Keratinocyte (primary cell): ENCODE results near the gene ELAVL3.
"Not testable (repeated sequence)": the region's sequence is repeated elsewhere in the genome, so short reads cannot be mapped to it uniquely, and the experiment has no call there.

Experiments
- CTCF ChIP-seq, 3 experiments: IDR thresholded peaks in 1 of 3; conservative IDR thresholded peaks in 1 of 3; optimal IDR thresholded peaks in 1 of 3; 2 replicates in 2 of 3; 3 replicates in 1 of 3; pipeline versions ENCODE3 to v1.5.1; 2011; ENCODE audit warnings: low read length in 3 of 3, mild to moderate bottlenecking in 3 of 3, moderate library complexity in 2 of 3, control low read depth in 1 of 3, inconsistent platforms in 1 of 3; ENCODE audit not compliant: insufficient read depth in 2 of 3; ENCODE audit errors: extremely low read depth in 1 of 3
- EZH2 ChIP-seq: IDR thresholded peaks from one replicate; pipeline ENCODE4 v1.6.1; 2012; ENCODE audit warnings: inconsistent platforms, mild to moderate bottlenecking, low read length, moderate library complexity

DNA sequence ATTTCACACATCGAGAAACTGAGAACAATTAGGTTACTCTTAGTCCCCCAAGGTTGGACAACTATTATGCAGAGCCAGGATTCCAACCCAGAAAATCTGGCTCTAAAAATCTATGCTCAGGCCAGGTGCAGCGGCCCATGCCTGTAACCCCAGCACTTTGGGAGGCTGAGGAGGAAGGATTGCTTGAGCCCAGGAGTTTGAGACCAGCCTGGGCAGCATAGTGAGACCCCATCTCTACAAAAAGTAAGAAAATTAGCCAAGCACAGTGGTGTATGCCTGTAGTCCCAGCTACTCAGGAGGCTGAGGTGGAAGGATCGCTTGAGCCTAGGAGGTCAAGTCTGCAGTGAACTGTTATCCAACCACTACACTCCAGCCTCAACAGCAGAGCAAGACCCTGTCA lies 47.3 kb downstream of the ELAVL3 start:
- TF ChIP-seq CTCF (optimal IDR thresholded peaks at IDR 0.05 in 1 of 3, IDR thresholded peaks at IDR 0.05 in 1 of 3, conservative IDR thresholded peaks at IDR 0.05 in 1 of 3; ENCODE audit: extremely low read depth in 1 of 3, insufficient read depth in 2 of 3, low read length in 3 of 3); EZH2: not testable (repeated sequence)
